GM12875 (cell line): ENCODE data around the gene CECR2.

Source experiments
- H3K4me3 ChIP-seq: one replicate; pipeline ENCODE4 v1.5.1; 2011; ENCODE audit warnings: low read depth, low read length, control low read depth
- CTCF ChIP-seq: IDR thresholded peaks from 2 replicates; pipeline ENCODE4 v1.5.1; 2011; ENCODE audit warnings: low read depth, mild to moderate bottlenecking, control low read depth, inconsistent platforms, low read length, moderate library complexity, borderline replicate concordance; ENCODE audit not compliant: insufficient read depth

The CECR2 gene

GRCh38 chr22:17441326-17441725 lies 72.1 kb downstream of the CECR2 start:
- no peak for TF ChIP-seq CTCF
- H3K4me3 ChIP-seq = no peak overlapping the region

- no peak for TF ChIP-seq CTCF
- no peak overlapping the region for H3K4me3 ChIP-seq
These were observed 74.3 kb downstream of the CECR2 start for GRCh38 chr22:17443405-17444203.

- H3K4me3 ChIP-seq = no peak overlapping the region
- no peak for TF ChIP-seq CTCF
These were observed 74.9 kb downstream of the CECR2 start for GRCh38 chr22:17444204-17444504.

GRCh38 chr22:17446698-17447097 lies 77.4 kb downstream of the CECR2 start:
- TF ChIP-seq CTCF = no peak

GRCh38 chr22:17451316-17451715 lies 82.1 kb downstream of the CECR2 start:
- no peak overlapping the region for H3K4me3 ChIP-seq
- no peak for TF ChIP-seq CTCF

More at GRCh38 chr22:17446698-17447097, 77.4 kb downstream of the CECR2 start:
- no peak overlapping the region for H3K4me3 ChIP-seq

- no peak for TF ChIP-seq CTCF
- no peak overlapping the region for H3K4me3 ChIP-seq
These were observed 91.6 kb downstream of the CECR2 start for GRCh38 chr22:17460895-17461294.

- no peak overlapping the region for H3K4me3 ChIP-seq
- no peak for TF ChIP-seq CTCF
These were observed 101.7 kb downstream of the CECR2 start for GRCh38 chr22:17470880-17471500.
